ENCODE data around the gene NOTCH1.

DNA sequence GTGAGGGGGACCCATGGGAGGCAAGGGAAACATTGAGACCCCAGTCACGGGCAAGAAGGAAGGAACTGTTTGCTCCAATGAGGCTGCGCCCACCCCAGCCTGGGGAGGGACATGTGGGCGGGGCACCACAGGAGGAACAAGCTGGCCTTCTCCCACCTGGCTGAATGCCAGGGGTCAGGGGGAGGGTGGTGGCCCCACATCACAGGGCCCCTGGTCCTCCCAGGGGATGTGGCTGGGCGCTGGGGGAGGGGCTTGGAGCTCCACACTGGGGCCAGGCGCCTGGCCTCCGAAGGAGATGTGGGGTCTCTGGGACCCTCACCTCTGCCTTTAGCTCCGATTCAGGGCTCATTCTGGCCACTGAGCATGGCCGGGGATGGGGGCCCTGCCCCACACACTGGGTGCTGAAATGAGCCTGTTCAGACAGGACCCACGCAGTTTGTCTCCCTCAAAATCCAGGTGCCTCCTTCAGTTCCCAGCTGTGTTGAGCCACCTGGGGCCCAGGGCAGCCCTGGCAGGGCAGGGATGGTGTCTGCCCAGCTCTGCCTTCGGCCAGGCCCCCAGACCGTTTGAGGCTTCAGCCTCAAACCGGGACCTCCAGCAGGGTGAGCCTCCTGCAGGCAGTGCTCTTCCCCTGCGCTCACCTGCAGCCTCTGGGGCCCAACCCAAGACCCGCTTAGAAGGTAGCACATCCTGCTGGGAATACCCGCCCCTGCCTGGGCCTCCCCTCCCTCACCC, 33.2 kb upstream of the NOTCH1 start:
- TF ChIP-seq, protein P1, sequence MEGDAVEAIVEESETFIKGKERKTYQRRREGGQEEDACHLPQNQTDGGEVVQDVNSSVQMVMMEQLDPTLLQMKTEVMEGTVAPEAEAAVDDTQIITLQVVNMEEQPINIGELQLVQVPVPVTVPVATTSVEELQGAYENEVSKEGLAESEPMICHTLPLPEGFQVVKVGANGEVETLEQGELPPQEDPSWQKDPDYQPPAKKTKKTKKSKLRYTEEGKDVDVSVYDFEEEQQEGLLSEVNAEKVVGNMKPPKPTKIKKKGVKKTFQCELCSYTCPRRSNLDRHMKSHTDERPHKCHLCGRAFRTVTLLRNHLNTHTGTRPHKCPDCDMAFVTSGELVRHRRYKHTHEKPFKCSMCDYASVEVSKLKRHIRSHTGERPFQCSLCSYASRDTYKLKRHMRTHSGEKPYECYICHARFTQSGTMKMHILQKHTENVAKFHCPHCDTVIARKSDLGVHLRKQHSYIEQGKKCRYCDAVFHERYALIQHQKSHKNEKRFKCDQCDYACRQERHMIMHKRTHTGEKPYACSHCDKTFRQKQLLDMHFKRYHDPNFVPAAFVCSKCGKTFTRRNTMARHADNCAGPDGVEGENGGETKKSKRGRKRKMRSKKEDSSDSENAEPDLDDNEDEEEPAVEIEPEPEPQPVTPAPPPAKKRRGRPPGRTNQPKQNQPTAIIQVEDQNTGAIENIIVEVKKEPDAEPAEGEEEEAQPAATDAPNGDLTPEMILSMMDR (IDR thresholded peaks at IDR 0.05) = no peak
- TF ChIP-seq POLR2AphosphoS5 (IDR thresholded peaks at IDR 0.05) (no peak), POLR2A (IDR thresholded peaks at IDR 0.05) (no peak)
